ENCODE measurements around the gene ZNF570.

The ZNF570 gene

DNA sequence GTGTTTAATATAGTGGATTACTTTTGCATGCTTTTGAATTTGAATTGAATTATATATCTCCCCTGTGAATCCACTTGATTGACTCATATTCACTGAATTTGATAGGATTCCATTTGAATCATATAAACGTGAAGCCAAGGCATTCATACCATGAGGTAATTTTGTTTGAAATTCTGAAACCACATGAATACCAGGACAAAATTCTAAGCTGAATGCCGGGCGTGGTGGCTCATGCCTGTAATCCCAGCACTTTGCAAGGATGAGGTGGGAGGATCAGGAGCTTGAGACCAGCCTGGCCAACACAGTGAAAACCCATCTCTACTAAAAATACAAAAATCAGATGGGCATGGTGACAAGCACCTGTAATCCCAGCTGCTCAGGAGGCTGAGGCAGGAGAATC lies 42.0 kb downstream of the ZNF570 start:
- ChIA-PET CTCF (no interaction called here), POLR2A (no interaction called here)
- Histone ChIP-seq H3K4me3 (ENCODE audit: control insufficient read depth in 1 of 7, extremely low read depth in 1 of 7, insufficient read depth in 4 of 7, low read depth in 2 of 7, low read length in 6 of 7) (peak overlapping the region in 1 of 7 experiments; percentile 33), H3K27ac (ENCODE audit: insufficient read depth in 1 of 2, low read depth in 1 of 2, low read length in 2 of 2, poor library complexity in 1 of 2, severe bottlenecking in 2 of 2) (no peak overlapping the region), H3K36me3 (ENCODE audit: control insufficient read depth in 4 of 4, insufficient read depth in 4 of 4, low read length in 3 of 4) (peaks cover 8 to 64% (median 16%) of the 10 kb centered on the region in 4 experiments), H3K27me3 (replicated peaks in 2 of 5; ENCODE audit: control insufficient read depth in 4 of 5, insufficient read depth in 5 of 5, low read length in 4 of 5) (no peaks in the 10 kb centered on the region), H3K4me1 (ENCODE audit: control extremely low read depth in 1 of 4, control insufficient read depth in 4 of 4, insufficient read depth in 4 of 4, low read length in 3 of 4) (peaks cover 0 to 9% (median 2%) of the 10 kb centered on the region in 4 experiments), H3K9me3 (ENCODE audit: control extremely low read depth in 1 of 5, control insufficient read depth in 4 of 5, insufficient read depth in 2 of 5, low read depth in 1 of 5, low read length in 4 of 5) (peaks cover 11 to 40% (median 20%) of the 10 kb centered on the region in 5 experiments)
- 96% methylated on average over 3 of the region's 3 CpGs for WGBS (ENCODE audit: insufficient coverage)
- no peak for DNase-seq

DNA sequence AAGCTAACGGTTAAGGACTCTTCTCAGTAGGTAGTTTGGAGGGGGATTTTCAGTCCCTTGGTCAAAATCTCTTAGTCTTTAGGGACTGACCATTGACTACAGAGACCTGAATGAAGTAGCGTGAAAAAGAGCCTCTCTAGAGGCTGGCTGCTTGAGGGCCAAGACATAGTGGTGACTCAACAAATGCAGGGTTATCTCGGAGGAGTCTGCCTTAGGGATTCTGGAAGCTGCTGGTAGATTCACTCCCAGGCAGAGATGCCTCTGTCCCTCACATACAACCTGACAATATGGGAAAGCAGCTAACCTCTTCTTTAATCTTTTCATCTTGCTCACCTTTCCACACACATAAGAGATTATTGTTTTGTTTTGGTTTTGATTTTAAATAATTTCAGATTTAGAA lies 42.7 kb downstream of the ZNF570 start:
- H3K4me1 ChIP-seq (ENCODE audit: control extremely low read depth in 1 of 4, control insufficient read depth in 4 of 4, insufficient read depth in 4 of 4, low read length in 3 of 4), result peaks cover 0 to 9% (median 2%) of the 10 kb centered on the region in 4 experiments
- H3K9me3 ChIP-seq (ENCODE audit: control extremely low read depth in 1 of 5, control insufficient read depth in 4 of 5, insufficient read depth in 2 of 5, low read depth in 1 of 5, low read length in 4 of 5), result peaks cover 11 to 46% (median 24%) of the 10 kb centered on the region in 5 experiments
- WGBS (ENCODE audit: insufficient coverage), result 100% methylated on average over 3 of the region's 3 CpGs
- H3K27ac ChIP-seq (ENCODE audit: insufficient read depth in 1 of 2, low read depth in 1 of 2, low read length in 2 of 2, poor library complexity in 1 of 2, severe bottlenecking in 2 of 2), result no peak overlapping the region
- H3K4me3 ChIP-seq (ENCODE audit: control insufficient read depth in 1 of 7, extremely low read depth in 1 of 7, insufficient read depth in 4 of 7, low read depth in 2 of 7, low read length in 6 of 7), result peak overlapping the region in 1 of 7 experiments; percentile 33
- peaks cover 10 to 67% (median 17%) of the 10 kb centered on the region in 4 experiments for H3K36me3 ChIP-seq (ENCODE audit: control insufficient read depth in 4 of 4, insufficient read depth in 4 of 4, low read length in 3 of 4)
- no peak for DNase-seq
- no peaks in the 10 kb centered on the region for H3K27me3 ChIP-seq (replicated peaks in 2 of 5; ENCODE audit: control insufficient read depth in 4 of 5, insufficient read depth in 5 of 5, low read length in 4 of 5)
- CTCF ChIA-PET, result no interaction called here
- POLR2A ChIA-PET, result no interaction called here

DNA sequence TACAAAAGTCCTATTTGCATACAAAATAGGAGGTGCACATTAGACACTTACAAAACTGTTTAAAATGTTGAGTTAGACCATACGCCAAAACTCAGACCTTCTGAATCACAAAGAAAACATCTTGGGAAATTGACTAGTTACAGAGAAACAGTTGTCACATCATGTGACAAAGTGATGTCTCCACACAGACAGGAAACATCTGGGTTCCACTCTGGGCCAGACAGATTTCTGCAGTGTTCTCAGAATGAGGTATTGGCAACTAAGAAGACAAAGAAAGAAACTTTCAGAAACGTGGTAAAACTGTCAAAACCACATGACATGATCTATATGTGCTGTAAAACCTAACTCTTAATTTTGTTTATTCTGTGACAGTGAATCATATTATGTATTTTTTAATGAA lies 44.2 kb downstream of the ZNF570 start:
- Histone ChIP-seq H3K27me3 (replicated peaks in 2 of 5; ENCODE audit: control insufficient read depth in 4 of 5, insufficient read depth in 5 of 5, low read length in 4 of 5) (no peaks in the 10 kb centered on the region), H3K4me1 (ENCODE audit: control extremely low read depth in 1 of 4, control insufficient read depth in 4 of 4, insufficient read depth in 4 of 4, low read length in 3 of 4) (peaks cover 0 to 2% (median 0%) of the 10 kb centered on the region in 4 experiments), H3K9me3 (ENCODE audit: control extremely low read depth in 1 of 5, control insufficient read depth in 4 of 5, insufficient read depth in 2 of 5, low read depth in 1 of 5, low read length in 4 of 5) (peaks cover 13 to 56% (median 26%) of the 10 kb centered on the region in 5 experiments), H3K27ac (ENCODE audit: insufficient read depth in 1 of 2, low read depth in 1 of 2, low read length in 2 of 2, poor library complexity in 1 of 2, severe bottlenecking in 2 of 2) (peak overlapping the region in 1 of 2 experiments; percentile 6), H3K36me3 (ENCODE audit: control insufficient read depth in 4 of 4, insufficient read depth in 4 of 4, low read length in 3 of 4) (peaks cover 13 to 75% (median 20%) of the 10 kb centered on the region in 4 experiments), H3K4me3 (ENCODE audit: control insufficient read depth in 1 of 7, extremely low read depth in 1 of 7, insufficient read depth in 4 of 7, low read depth in 2 of 7, low read length in 6 of 7) (no peak overlapping the region)
- ChIA-PET POLR2A (no interaction called here), CTCF (no interaction called here)
- 86% methylated on average over 1 of the region's 2 CpGs for WGBS (ENCODE audit: insufficient coverage)
- peak in 2 of 3 donors; percentile 60 to 86 for DNase-seq

DNA sequence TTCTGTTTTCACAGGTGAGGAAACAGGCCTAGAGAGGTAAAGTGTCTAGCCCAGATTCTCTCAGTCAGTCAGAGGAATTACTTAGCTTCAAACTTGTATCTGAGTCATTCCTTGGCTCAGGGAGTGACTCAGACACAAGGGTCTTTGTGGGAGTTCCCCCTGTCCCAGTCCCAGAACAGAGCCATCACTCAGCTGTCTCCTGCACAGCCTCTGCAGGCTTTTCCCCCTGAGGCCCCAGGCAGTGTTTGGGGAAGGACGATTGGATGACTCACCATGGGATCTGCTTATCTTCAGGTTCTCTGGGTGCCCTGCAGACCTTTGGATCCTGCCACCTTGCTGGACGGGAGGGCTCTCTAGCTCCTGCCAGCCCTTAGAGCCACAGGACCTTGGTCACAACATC lies 50.7 kb downstream of the ZNF570 start:
- ChIA-PET CTCF (interaction anchor here (1.0 kb wide), 1 partner anchor 14 kb away, joined by 4 read pairs; the partner anchor contains the start of gene ZNF793), POLR2A (interaction anchor here (0.6 kb wide), 1 partner anchor 178 kb away, joined by 4 read pairs; no protein-coding TSS in a partner anchor)
- Histone ChIP-seq H3K27me3 (replicated peaks in 2 of 5; ENCODE audit: control insufficient read depth in 4 of 5, insufficient read depth in 5 of 5, low read length in 4 of 5) (no peaks in the 10 kb centered on the region), H3K4me3 (ENCODE audit: control insufficient read depth in 1 of 7, extremely low read depth in 1 of 7, insufficient read depth in 4 of 7, low read depth in 2 of 7, low read length in 6 of 7) (no peak overlapping the region), H3K36me3 (ENCODE audit: control insufficient read depth in 4 of 4, insufficient read depth in 4 of 4, low read length in 3 of 4) (peaks cover 13 to 69% (median 29%) of the 10 kb centered on the region in 4 experiments), H3K4me1 (ENCODE audit: control extremely low read depth in 1 of 4, control insufficient read depth in 4 of 4, insufficient read depth in 4 of 4, low read length in 3 of 4) (no peaks in the 10 kb centered on the region), H3K9me3 (ENCODE audit: control extremely low read depth in 1 of 5, control insufficient read depth in 4 of 5, insufficient read depth in 2 of 5, low read depth in 1 of 5, low read length in 4 of 5) (peaks cover 10 to 67% (median 38%) of the 10 kb centered on the region in 5 experiments), H3K27ac (ENCODE audit: insufficient read depth in 1 of 2, low read depth in 1 of 2, low read length in 2 of 2, poor library complexity in 1 of 2, severe bottlenecking in 2 of 2) (no peak overlapping the region)
- DNase-seq, result peak in 1 of 3 donors; percentile 12
- whole genome bisulfite sequencing (ENCODE audit: insufficient coverage), result 100% methylated on average over 2 of the region's 2 CpGs

DNA sequence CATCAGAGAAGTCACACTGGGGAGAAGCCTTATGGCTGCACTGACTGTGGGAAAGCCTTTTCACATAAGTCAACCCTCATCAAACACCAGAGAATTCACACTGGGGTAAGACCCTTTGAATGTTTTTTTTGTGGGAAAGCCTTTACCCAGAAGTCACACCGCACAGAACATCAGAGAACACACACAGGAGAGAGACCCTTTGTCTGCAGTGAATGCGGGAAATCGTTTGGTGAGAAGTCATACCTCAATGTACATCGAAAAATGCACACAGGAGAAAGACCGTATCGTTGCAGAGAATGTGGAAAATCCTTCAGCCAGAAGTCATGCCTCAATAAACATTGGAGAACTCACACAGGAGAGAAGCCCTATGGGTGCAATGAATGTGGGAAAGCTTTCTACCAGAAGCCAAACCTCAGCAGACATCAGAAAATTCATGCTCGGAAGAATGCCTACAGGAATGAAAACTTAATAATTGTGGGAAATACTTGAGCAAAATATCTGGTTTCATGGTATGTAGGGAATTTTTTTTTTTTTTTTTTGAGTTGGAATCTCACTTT lies 68.3 kb downstream of the ZNF570 start:
- Histone ChIP-seq H3K4me3 (ENCODE audit: control insufficient read depth in 1 of 7, extremely low read depth in 1 of 7, insufficient read depth in 4 of 7, low read depth in 2 of 7, low read length in 6 of 7) (peak overlapping the region in 2 of 7 experiments; percentile 3 to 10), H3K4me1 (ENCODE audit: control extremely low read depth in 1 of 4, control insufficient read depth in 4 of 4, insufficient read depth in 4 of 4, low read length in 3 of 4) (no peaks in the 10 kb centered on the region), H3K27ac (ENCODE audit: insufficient read depth in 1 of 2, low read depth in 1 of 2, low read length in 2 of 2, poor library complexity in 1 of 2, severe bottlenecking in 2 of 2) (no peak overlapping the region), H3K36me3 (ENCODE audit: control insufficient read depth in 4 of 4, insufficient read depth in 4 of 4, low read length in 3 of 4) (peaks cover 19 to 51% (median 40%) of the 10 kb centered on the region in 4 experiments), H3K27me3 (replicated peaks in 2 of 5; ENCODE audit: control insufficient read depth in 4 of 5, insufficient read depth in 5 of 5, low read length in 4 of 5) (no peaks in the 10 kb centered on the region), H3K9me3 (ENCODE audit: control extremely low read depth in 1 of 5, control insufficient read depth in 4 of 5, insufficient read depth in 2 of 5, low read depth in 1 of 5, low read length in 4 of 5) (peaks cover 23 to 84% (median 46%) of the 10 kb centered on the region in 5 experiments)
- ChIA-PET CTCF (no interaction called here), POLR2A (no interaction called here)
- 94% methylated on average over 6 of the region's 7 CpGs for WGBS (ENCODE audit: insufficient coverage)
- no peak for DNase-seq
